SKM-1 treated with dmso at 0.1 percent for 144 hours (cell line): ENCODE measurements around the gene RUNX1.
"Not testable (repeated sequence)": the region's sequence is repeated elsewhere in the genome, so short reads cannot be mapped to it uniquely, and the experiment has no call there.

Source experiments
- DNase-seq: peaks from one replicate; lab custom pipeline; 2025; ENCODE audit not compliant: unreplicated experiment; lab: John Stamatoyannopoulos, UW

RUNX1 gene

GRCh38 chr21:34815831-34816705, 233.0 kb downstream of the RUNX1 start:
- DNase-seq, result no peak

- no peak for DNase-seq
Observed at GRCh38 chr21:34814529-34814951, 234.6 kb downstream of the RUNX1 start.

GRCh38 chr21:34813266-34813894, 235.7 kb downstream of the RUNX1 start:
- DNase-seq, result no peak

GRCh38 chr21:34812504-34813265, 236.4 kb downstream of the RUNX1 start:
- DNase-seq, result no peak

GRCh38 chr21:34811368-34811767, 237.7 kb downstream of the RUNX1 start:
- DNase-seq, result no peak

- no peak for DNase-seq
Observed at GRCh38 chr21:34810786-34811185, 238.3 kb downstream of the RUNX1 start.

- DNase-seq, result no peak
Observed at GRCh38 chr21:34809822-34810221, 239.3 kb downstream of the RUNX1 start.

- DNase-seq, result no peak
Observed at GRCh38 chr21:34808569-34809204, 240.4 kb downstream of the RUNX1 start.

GRCh38 chr21:34807881-34808568, 241.1 kb downstream of the RUNX1 start:
- DNase-seq, result peak; percentile 24

GRCh38 chr21:34807146-34807880, 241.8 kb downstream of the RUNX1 start:
- no peak for DNase-seq

- no peak for DNase-seq
Observed at GRCh38 chr21:34806423-34806822, 242.7 kb downstream of the RUNX1 start.

GRCh38 chr21:34805157-34805556, 243.9 kb downstream of the RUNX1 start:
- DNase-seq, result no peak

- not testable (repeated sequence) for DNase-seq
Observed at GRCh38 chr21:34804584-34804983, 244.5 kb downstream of the RUNX1 start.

- DNase-seq, result no peak
Observed at GRCh38 chr21:34803782-34804370, 245.2 kb downstream of the RUNX1 start.

- no peak for DNase-seq
Observed at GRCh38 chr21:34802180-34802899, 246.8 kb downstream of the RUNX1 start.

GRCh38 chr21:34801519-34802132, 247.5 kb downstream of the RUNX1 start:
- DNase-seq, result no peak

GRCh38 chr21:34800797-34801518, 248.1 kb downstream of the RUNX1 start:
- no peak for DNase-seq

- no peak for DNase-seq
Observed at GRCh38 chr21:34799092-34799491, 250.0 kb downstream of the RUNX1 start.
